Dermis microvascular lymphatic vessel endothelial cell (primary cell): Measurements from ENCODE around the gene CPEB4. TPM values are rescaled to one million over a fixed set of nuclear protein-coding genes. Genes with fewer than 3 reads are reported as not detected.

Experiments
- DNase-seq, 2 donors: peaks; one replicate each; pipeline versions ENCODE4 v3.0.0 to v3.0.0-alpha.2; 2010; ENCODE audit warnings: low read depth in 2 of 2
- total RNA-seq: library from RNA; depleted of rRNA; stranded (reverse); fragments of >200 nt; gene quantifications from 2 replicates; pipeline ENCODE4 v1.2.1, GENCODE V29; 2014

Gene CPEB4
- total RNA-seq, 1 donor from 2014 or later: 9.5 TPM

DNA sequence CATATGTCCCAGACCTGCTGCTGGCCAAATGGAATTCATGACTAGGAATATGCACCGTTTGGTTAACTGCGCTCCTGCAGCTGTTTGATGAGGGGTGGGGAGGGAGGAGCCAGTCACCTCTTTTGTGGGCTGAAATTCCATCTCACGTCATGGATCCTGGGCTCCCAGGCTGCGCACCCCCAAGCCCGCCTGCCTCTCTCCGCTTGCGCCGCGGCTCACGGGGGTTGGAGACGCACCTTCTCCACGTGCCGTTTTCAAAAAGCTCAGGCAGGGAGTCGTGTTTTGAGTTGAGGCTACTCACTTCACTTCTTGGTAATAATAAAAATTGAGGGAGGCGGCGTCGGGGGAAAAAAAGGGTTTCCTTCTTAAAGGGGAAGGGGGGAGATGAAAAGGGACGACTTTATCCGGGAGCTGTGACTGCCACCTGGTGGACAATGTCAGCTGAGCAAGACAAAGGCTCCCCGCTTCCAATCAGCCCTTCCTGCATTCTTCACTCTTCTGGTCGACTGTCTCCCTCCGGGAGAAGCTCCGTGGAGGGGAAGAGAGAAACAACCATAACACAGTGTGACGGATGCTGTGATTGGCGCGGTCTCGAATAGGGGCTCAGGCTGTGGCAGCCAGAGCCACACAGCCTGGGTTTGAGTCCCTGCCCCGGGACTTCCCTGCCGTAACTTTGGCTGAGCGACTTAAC, 84.9 kb downstream of the CPEB4 start:
- DNase-seq: peak; percentile 57 to 76

- peak in 1 of 2 donors; percentile 5 for DNase-seq
These were observed 85.4 kb downstream of the CPEB4 start for GRCh38 chr5:173973616-173973969.

- no peak for DNase-seq
These were observed 86.6 kb downstream of the CPEB4 start for GRCh38 chr5:173974688-173975239.

- DNase-seq: no peak
These were observed 93.1 kb downstream of the CPEB4 start for GRCh38 chr5:173981185-173981761.

DNA sequence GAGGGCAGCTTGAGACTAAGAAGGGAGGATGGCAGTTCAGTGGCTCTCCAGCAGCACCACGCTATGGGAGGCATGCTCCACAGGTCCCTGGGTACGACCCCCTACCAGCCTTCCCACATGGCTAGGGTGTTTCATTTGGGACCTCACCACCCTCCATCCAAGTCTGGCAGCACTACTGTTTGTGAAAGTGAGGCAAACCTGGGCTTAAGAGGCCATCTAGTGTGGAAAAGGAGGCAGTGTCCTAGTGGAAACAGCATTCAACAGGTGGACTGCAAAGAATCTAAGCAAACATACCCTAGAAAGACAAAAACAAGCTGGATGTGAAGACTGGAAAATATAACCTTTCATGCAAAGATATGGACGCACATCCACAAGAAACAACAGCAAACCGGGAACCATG, 96.1 kb downstream of the CPEB4 start:
- DNase-seq: peak in 1 of 2 donors; percentile 39

DNA sequence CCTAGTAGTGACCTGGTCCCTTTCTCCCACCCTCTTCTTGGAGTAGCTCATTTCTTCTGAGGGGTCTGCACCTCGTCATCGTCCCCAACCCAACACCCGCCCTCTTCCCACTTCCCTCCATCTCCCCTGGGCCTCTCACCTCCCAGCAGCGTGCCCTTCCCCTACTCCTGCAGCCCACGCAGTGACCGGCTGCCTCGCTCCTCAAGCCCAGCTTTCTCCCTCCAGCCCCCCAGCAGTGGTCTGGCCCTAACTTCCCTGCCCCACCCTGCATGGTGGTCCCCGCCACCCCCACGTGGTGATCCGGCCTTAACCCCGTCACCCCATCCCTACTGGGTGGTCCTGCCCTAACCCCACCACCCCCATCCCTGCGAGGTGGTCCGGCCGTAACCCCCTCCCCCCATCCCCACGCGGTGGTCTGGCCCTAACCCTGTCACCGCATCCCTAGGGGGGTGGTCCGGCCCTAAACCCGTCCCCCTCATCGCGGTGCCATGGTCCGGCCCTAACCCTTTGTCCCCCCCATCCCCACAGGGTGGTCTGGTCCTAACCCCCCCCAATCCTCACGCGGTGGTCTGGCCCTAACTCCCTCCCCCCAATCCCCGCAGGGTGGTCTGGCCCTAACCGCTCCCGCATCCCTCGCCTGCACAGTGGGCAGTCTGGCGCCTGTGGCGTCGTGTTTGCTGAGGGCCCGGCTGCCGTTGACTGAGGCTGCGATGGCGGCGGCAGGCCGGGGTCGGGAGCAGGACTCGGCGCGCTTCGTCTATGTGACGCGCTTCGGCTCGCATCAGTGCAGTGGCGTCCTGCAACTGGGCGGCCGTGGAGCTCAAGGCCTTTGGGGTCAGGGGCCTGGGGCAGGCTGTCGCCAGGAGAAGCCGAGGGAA, 100.6 kb downstream of the CPEB4 start, which contains the start of gene C5orf47:
Gene C5orf47 (plus strand): TSS at position 617 of the 878 bp plus-strand sequence. CDS start 94 bp downstream, at position 711.
- DNase-seq: no peak

- DNase-seq: no peak
These were observed 101.4 kb downstream of the CPEB4 start for GRCh38 chr5:173989432-173990082.

GRCh38 chr5:173997331-173997730, 109.2 kb downstream of the CPEB4 start:
- no peak for DNase-seq

- DNase-seq: no peak
These were observed 110.4 kb downstream of the CPEB4 start for GRCh38 chr5:173998531-173998930.

- no peak for DNase-seq
These were observed 111.9 kb downstream of the CPEB4 start for GRCh38 chr5:174000076-174000475.

- no peak for DNase-seq
These were observed 115.6 kb downstream of the CPEB4 start for GRCh38 chr5:174003795-174004194.

DNA sequence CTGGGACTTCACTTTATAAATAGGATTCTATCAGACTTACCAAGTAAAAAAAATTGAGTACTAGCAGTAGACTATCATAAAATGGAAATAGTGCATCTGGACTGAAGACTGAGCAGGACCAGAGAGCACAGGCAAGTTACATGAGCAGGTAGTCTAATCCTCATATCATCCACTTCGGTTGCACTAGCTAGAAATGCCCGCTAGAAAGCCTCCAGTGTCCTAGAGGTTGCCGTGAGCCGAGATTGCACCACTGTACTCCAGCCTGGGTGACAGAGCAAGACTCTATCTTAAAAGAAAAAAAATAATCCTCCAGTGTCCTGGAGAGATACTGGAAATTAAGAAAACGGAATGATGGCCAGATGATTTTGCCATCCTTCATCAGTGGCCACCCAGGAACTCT, 120.8 kb downstream of the CPEB4 start:
- no peak for DNase-seq

GRCh38 chr5:174010365-174010764, 122.2 kb downstream of the CPEB4 start:
- DNase-seq: no peak

DNA sequence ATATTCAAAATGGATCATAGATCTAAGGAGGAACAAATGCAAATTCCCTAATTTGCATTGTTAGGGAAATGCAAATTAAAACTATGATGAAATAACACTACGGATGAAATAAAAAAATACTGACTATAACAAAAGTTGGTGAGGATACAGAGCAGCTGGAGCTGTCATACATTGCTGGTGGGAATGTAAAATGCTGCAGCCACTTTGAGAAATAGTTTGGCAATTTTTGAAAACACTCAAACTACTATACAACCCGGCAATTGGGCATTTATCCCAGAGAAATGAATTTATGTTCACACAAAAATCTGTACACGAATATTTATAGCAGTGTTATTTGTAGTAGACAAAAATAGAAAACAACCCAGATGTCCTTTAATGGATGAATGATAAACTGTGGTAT, 123.3 kb downstream of the CPEB4 start:
- DNase-seq: no peak

Other genes starting within 250 kb of the CPEB4 start
- gene C5orf47, start 100.8 kb downstream of the CPEB4 start, total RNA-seq: not detected in 2 replicates
- gene NSG2, start 157.4 kb downstream of the CPEB4 start, total RNA-seq: not detected in 2 replicates